ENCODE data around the gene CARD19.
"Not testable (repeated sequence)": the region's sequence is repeated elsewhere in the genome, so short reads cannot be mapped to it uniquely, and the experiment has no call there.

Gene CARD19

DNA sequence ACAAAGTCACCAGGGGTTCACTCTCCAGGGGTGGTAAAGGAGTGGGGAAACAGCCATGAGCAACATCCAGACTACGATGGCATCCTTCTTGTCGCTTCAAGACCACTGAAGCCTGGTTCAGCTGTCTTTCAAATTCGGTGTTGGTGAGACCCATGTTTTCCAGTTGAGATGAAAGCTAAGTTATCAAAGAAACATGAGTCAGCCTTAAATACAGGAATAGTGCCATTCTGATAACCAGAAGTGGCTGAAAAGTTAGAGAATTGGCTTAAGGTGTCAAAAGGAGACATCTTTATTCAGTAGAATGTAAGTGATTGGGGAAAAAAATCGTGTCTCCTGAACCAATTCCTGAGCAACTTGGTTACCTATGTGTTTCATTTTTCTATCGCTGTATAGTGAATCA lies 7.0 kb upstream of the CARD19 start:
- no peak for DNase-seq

DNA sequence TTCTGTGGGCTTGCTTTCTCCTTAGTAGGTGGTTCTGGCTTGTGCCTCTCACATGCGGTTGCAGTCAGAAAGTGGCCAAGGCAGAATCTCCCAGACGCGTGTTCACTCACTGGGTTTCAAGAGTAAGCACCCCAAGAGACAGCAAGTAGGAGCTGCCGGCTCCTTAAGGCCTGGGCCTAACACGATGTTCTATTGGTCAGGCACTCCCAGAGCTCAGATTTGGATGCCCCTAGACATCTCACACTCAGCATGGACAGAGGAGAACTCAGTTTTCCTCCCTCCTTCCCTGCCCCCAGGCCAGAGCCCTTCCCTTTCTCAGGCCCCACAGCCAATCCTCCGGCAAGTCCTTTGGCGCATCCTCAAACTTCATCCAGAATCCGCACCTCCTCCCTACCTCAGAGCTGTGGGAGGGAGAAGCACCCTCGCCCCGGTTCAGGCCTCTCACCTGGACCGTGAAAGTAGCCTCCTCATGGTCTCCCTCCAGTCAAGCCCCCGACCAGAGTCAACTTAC lies 6.5 kb upstream of the CARD19 start:
- no peak for DNase-seq

DNA sequence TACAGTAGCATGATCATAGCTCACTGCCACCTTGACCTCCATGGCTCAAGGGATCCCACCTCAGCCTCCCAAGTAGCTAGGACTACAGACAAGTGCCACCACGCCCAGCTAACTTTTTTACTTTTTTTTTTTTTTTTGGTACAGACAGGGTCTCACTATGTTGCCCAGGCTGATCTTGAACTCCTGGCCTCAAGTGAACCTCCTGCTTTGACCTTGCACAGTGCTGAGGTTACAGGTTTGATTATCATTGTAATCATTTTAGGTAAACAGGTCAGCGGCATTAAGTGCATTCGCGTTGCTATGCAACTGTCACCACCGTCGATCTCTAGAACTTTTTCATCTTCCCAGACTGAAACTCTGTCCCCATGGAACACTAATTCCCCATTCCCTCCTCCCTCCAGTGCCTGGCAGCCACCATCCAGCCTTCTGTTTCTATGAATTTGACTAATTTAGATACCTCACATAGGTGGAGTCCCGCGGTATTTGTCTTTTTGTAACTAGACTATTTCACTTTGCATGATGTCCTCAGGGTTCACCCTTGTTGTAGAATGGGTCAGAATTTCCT lies 5.8 kb upstream of the CARD19 start:
- DNase-seq: no peak

DNA sequence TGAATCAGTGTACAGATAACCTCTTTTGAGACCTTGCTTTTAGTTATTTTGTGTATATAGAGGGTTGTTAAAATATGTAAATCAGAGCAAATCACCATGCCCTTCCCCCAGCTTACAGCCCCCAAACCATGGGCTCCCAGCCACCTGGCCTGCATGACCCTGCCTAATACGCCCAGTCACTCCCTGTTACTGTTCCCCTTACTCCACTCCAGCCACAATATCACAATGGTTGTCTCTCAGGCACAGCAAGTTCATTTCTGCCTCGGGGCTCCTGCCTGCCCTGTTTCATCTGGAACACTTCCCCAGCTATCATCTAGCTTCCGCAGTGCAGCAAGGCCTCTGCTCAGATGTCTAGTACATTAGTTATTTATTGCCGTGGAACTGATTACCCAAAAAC lies 5.0 kb upstream of the CARD19 start:
- DNase-seq: no peak

DNA sequence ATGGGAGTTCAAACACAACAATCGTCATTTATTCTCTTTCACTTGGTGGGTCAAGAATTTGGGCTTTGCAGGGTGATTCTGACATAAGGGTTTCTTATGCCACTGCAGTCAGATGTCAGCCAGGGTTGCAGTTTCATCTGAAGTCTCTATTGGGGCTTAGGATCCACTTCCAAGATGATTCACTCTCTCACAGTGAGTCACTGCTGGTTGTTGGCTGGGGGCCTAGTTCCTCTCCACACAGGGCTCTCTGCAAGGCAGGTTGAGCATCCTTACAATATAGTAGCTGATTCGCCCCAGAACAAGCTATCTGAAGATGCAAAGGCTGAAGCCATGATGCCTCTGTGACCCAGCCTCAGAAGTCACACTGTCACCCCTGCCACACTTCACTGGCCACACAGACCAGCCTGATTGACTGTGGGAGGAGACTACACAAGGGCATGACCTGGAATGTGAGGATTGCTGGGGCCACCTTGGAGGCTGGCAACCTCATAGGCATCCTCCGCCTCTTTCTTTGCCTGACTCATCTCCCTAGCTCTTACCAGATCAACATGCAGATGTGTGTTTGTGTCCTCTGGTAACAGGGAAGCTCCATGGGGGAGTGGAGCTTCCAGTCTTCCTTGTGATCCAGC lies 4.5 kb upstream of the CARD19 start:
- DNase-seq: peak; percentile 30

DNA sequence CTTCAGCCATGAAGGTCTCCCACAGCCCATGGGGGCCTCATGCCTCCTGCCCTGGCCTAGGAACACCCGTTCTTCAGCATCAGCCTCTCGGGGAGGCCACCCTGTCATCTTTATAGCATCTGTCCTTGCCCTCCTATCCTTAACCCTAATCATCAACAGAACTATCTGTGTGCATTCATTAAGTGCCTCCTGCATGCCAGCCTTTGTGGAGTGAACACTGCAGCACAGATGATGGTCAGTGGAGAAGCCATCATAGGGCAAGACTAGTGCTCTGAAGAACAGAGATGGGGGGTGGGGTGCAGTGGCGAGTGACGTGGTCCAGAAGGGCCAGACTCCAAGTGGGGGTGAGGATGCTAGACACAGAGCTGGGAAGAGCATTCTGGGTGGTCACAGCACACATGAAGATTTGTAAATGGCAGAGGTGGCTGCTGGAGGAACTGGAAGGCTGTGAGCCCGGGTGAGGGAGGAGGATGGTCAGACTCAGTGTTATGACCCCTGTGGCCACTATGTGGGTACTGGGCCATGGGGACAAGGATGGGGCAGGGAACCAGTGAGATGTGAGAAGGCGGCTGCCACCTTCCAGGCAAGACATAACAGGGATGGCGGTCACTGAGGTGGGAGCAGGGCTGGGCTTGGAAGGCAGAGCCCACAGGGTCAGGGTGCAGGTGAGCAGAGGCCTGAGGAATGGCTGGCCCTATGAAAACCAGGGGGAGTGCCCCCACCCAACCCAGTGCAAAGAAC lies 3.6 kb upstream of the CARD19 start:
- DNase-seq: no peak

DNA sequence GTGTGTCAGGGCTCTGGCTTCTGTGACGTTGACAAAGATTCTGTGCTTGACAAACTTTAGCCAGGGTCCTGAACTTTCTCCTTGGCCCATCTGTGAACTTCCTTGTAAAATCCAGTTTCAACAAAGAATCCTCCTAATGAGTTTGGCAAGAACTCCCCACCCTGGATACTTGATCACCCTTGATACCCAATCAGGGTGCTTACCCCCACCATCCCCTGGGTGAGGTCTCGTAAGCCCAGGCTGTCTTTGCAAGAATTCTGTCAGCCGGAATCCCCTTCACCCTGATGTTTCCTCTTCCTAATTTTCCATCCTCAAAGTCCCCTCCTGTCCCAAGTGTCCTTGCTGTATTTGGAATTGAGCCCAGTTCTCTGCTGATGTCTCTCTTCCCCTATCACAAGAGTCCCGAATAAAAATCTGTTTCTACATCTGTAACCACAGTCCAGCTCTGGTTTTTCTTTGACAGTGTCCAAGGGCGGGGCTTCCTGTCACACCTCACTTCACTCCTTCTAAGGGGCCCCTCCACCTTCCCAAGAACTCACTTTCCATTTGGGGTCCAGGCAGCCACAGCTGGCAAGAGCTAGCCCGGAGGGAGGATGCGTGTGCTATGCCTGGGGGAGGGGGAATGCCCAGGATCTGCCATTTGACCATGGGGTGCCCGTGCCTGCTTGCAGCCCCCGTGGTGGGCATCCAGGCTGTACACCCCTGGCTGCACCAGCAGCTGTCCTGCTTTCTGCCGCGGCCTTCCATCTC lies 2.7 kb upstream of the CARD19 start:
- DNase-seq: no peak

DNA sequence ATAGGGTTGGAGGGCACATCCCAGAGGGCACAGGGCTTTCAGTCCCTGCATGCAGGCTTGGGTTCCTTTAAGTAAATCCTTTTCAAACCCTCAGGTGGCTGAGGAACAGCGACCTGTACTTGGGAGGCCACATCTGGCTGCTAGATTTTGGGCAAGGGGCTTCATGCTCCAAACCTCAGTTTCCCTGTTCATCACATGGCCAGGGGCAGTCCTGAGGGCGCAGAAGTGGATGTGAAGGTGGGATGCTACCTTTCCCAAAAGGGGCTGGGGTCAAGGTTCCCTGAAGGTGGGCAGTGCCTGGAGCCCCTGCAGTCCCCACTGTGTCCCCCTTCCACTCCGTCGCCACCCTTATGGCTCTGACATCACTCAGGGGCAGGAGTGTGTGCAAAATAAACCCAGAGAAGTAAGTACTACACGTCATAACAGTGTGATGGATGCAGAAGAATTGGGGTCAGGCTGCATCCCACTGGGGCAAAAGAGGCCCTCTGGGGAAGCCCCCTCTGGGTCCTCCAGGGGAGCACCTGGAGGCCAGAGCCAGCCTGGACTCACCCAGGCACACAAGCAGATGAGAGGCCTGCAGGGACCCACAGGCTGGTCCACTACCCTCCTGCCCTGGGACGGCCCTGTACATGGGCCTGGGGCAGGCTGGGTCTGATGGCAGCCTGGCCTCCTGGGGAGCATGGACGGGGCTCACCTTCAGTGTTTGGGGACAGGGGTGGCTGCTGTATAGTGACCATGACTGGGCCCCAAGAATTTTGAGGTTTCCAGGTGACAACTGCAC lies 1.9 kb upstream of the CARD19 start:
- no peak for DNase-seq

DNA sequence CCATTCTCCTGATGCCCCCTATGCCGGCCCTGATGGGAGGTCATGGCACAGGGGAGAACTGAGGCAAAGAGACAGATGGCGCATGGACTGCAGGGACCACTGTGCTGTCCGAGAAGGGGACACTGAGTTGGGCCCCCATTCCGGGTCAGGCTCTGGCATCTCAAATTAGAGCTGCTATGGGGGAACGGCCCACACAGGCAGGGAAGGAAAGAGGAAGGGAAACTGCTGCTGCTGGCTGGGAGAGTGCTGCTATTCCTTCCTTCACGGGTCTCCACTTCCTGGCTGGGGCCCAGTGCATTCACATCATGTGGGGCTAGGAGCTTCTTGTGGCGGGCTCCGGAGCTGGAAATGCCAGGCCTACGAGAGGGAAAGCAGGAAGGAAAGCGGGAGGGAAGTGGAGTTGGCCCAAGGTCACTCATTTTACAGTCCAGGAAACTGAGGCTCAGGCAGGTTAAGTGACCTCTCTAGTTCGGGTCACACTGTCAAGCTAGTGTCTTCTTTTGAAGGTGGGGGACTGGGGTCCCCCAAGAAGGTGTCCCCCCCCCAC lies 1.3 kb upstream of the CARD19 start:
- peak; percentile 62 for DNase-seq

DNA sequence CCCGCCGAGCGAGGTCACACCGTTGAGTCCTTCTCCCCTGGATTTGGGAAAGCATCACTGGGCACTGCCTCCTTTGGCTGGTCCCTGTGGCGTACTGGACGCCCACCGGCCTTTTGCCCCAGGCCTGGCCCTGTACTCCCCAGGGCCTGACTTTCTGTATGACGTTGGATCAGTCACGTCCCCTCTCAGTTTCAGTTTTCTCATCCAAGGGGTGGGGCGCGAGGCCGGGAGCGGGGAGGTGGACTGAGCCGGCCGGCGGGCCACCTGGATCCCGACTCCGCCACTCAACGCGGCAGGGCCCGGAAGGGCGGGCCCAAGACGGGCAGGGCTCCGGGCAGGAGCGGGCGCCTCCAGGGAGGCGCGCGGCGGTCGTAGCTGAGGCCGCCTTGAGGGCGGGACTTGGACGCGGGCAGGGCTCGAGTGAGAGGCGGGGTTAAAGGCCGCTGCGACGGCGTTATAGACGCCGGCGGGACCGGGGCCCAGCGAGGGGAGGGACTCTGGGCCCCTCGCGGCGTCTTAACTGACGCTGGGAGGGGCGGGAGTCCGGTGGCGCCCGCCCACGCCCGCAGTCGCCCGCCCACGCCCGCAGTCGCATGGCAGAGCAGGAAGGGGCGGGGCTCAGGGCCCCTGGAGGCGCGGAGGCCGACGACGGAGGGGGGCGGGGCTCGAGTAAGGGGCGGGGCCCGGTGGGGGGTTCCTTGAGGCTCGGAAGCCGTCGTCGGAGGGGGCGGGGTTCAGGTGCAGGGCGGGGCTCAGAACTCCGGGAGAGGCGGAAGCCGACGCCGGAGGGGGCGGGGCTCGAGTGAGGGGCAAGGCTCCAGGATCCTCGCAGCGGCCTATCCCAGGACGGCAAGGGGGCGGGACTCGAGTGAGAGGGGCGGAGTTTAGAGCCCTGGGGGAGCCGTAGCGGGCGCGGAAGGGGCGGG lies 549 bp upstream of the CARD19 start:
- DNase-seq: peak; percentile 79

DNA sequence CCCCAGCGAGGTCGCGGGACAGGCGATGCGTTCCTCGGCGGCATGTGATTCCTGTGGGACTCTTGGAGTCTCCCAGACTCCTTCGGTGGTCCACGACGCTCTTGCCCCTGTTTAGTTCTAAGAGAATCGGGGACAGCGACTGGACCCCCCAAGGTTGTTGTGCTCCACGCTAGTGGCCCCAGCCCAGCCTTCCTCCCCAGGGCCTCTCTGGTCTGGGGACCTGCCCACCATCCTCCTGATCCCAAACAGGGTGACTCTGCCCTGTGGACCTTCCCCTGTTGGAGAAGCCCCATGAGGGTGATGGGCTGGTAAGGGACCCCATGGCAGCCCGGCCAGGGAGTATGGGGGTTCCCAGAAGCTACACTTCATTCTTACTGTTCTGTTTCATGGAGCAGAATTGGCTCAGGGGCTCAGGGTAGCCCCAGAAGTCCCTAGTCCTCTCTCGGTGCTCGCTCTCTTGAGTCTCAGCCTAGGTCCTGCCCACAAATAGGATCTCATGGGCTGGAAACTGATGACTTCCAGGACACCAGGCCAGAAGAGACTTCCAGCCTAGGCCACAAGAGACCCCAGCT lies 880 bp downstream of the CARD19 start:
- DNase-seq: no peak

DNA sequence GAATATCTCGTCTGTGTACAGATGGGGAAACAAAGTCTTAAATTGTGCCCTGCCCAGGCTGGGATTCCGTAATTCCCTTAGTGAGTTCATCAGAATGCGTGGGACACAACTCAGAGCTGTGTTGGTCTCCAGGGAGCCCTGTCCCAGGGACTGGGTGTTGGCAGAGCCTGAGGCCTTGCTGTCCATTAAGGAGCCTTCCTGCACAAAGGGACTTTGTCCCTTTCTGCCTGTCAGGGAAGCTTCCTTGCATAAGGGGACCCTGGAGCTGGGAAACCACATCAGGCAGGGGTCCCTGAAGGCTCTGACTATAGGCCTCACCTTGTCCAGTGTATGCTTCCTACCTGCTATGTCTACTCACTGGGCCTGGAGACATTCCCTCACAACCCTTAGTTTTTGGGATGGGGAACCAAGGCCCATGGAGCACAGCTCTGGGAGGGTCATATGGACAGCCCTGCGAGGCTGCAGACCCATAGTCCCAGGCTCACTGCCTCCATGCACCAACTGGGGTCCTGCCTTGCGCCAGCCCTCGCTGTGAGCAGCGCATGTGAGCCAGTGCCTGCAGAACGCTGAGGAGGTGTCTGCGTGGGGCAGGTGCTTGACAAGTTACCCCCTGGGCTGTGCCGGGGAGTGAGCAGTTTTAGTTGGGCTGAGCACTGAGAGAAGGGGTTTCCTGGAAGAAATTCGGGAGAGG lies 1.6 kb downstream of the CARD19 start:
- no peak for DNase-seq

DNA sequence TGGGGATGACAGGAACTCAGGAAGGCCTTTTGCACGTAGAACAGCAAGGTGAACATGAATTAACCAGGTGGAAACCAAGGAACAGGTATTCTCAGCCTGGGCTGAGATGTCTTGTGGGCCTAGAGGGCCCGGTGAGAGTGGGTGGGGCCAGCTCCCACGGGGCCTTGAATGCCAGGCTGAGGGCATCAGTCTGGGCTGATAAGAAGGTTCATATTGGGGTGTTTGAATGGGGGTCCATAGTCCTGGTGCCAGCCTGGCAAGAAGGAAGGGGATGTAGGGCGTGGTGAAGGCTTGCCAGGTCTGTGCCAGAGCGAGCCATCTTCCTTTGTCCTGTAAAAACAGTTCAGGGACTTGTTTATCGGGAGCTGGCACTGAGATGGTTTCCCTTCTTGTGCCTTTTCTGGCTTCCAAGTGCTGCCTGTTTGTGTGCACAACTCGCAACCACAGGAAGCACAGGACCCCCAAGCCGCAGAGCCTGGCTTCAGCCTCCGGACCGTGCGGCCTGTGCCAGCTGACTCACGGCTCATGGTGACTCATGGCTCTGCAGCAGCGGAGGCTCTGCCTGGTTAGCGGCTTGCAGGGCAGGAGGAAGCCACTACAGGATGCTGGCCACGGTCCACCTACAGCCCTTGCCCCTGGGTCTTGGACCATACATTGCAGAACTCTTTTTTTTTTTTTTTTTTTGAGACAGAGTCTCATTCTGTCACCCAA lies 2.4 kb downstream of the CARD19 start:
- DNase-seq: no peak

DNA sequence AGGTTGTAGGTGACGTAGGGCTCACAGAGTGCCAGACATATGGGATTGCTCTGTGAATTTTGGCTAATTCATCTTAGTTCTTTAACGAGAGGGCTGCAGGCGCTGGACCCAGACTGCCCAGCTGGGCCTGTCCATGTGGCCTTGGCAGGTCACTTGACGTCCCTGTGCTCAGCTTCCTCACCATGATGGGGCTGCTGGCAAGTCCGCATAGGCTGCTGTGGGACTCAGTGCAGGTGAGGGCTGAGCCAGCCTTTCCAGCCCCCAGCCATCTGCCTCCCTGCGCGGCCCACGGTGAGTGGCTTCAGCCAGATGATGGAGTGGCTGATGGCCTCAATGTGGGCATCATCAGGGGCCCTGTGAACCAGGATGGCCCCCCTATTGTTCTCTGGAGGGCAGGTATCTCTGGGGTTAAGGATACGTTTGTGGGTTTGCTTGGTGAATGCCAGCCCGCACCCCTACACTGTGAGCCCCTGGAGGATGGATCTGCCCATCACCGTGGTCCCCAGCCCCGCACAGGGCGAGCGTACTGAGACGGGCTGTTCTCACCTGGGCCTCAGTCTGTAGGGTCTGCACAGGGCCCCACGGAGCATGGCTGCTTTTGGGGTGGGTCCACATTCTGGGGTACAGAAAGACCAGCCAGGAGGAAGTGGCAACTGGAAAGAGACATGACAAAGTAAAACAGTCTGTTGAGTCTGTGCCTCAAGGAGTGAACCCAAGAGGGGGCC lies 3.7 kb downstream of the CARD19 start:
- no peak for DNase-seq

DNA sequence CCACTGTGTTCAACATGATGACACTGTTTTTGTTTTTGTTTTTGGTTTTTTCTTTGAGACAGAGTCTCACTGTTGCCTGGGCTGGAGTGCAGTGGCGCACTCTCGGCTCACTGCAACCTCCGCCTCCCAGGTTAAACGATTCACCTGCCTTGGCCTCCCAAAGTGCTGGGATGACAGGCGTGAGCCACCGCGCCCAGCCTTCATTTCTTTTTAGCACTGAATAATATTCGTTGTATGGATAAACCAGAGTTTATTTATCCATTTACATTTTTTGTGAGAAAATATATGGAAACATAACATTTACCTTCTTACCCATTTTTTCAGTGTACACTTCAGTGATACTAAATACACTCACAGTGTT lies 4.2 kb downstream of the CARD19 start:
- DNase-seq: no peak

DNA sequence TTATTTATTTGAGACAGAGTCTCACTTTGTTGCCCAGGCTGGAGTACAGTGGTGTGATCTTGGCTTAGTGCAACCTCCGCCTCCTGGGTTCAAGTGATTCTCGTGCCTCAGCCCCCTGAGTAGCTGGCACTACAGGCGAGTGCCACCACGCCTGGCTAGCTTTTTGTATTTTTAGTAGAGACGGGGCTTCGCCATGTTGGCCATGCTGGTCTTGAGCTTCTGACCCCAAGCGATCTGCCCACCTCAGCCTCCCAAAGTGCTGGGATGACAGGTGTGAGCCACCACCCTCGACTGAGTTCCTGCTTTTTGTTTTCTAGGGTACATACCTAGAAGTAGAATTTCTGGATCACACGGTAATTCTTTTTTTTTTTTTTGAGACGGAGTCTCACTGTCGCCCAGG lies 5.1 kb downstream of the CARD19 start:
- not testable (repeated sequence) for DNase-seq

DNA sequence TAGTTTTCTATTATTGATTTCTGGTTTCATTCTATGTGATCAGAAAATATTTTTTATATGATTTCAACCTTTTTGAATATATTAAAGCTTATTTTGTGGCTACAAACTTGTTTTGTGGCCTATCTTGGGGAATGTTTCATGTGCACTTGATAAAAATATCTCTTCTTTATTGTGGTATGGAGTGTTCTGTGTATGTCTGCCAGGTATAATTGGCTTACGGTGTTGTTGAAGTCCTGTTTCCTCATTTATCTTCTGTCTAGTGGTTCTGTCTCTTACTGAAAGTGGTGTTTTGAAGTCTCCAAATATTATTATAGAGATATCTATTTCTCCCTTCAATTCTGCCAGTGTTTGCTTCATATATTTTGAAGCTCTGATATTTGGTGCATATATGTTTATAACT lies 9.6 kb downstream of the CARD19 start:
- DNase-seq: no peak

DNA sequence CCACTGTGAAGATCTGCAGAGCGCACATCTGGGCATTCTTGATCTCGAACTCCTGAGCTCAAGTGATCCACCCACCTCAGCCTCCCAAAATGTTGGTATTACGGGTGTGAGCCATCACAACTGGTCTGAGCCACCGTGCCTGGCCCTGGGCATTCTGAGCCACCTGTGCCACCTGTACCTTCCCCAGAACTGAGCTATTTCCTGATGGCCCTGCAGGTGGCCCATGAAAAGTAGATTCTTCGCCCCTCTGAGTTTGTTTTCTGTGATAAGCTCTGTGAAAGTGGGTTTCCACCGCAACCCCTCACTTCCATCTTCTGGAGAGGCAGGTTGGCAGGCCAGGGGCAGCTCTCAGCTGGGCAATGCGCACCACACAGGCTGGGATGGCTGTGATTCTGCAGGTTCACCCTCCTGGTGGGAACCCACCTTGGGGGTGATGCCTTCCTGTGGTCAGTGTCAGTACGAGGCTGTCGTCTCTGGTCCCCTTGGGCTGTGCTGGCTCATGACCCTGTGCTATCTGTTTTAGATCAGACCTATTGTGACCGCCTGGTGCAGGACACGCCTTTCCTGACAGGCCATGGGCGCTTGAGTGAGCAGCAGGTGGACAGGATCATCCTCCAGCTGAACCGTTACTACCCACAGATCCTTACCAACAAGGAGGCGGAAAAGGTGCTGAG lies 11.3 kb downstream of the CARD19 start:
- DNase-seq: no peak

DNA sequence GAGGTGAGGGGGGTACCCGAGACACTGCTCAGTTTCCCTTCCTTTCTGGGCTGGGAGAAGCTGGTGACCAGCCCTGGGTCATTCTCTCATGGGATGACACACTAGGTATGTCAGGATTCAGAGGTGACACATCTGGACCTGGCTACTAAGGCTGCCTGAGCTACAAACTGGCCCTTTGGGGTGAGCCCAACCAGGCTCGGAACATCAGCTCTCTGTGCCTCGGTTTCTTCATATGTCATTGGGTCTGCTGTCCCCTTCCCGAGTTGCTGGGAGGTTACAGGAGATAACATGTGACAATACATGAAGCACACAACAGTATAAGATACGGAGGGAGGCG lies 11.8 kb downstream of the CARD19 start:
- DNase-seq: no peak

All from SIG-M5 (cell line).